ENCODE results near the gene BTG1. TPM values are rescaled to one million over a fixed set of nuclear protein-coding genes. Genes with fewer than 3 reads are reported as not detected.

Gene BTG1
- total RNA-seq, 4 donors from 2014 or later: 28.3 to 111 (median 78.1) TPM

DNA sequence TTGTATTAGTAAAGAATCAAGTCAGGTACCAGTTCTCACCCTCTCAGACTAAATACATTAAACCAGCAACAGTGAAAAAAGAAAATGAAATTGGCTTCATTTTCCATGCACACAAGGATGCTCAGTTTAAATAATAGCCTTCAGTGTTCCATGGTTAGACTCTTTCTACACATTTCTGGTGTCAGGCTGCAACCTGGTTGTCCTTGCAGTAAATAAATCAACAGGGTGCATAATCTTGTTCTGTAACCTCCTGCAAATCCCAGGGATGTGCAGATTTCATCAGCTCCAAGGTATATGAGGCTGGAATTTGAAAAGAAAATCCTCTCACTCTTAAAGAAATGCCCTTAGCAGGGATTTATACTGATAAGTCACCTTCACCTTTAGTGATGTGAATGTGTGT is 46.7 kb upstream of the BTG1 start:
- in situ Hi-C loops (cut with MboI; ENCODE audit: low pct_ligation_motif_present in 1 of 4, low pct_unique_long_range_greater_than_20kb in 1 of 4, low sequenced_read_pairs in 3 of 4) (no loop called here), intact Hi-C loops (cut with DNase I; ENCODE audit: low total_unique reads) (no loop called here)
- no peak for TF ChIP-seq EP300 (IDR thresholded peaks at IDR 0.05; ENCODE audit: low read depth)
- TF ChIP-seq, protein P1, sequence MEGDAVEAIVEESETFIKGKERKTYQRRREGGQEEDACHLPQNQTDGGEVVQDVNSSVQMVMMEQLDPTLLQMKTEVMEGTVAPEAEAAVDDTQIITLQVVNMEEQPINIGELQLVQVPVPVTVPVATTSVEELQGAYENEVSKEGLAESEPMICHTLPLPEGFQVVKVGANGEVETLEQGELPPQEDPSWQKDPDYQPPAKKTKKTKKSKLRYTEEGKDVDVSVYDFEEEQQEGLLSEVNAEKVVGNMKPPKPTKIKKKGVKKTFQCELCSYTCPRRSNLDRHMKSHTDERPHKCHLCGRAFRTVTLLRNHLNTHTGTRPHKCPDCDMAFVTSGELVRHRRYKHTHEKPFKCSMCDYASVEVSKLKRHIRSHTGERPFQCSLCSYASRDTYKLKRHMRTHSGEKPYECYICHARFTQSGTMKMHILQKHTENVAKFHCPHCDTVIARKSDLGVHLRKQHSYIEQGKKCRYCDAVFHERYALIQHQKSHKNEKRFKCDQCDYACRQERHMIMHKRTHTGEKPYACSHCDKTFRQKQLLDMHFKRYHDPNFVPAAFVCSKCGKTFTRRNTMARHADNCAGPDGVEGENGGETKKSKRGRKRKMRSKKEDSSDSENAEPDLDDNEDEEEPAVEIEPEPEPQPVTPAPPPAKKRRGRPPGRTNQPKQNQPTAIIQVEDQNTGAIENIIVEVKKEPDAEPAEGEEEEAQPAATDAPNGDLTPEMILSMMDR (IDR thresholded peaks at IDR 0.05): no peak
- no peak for TF ChIP-seq POLR2A (IDR thresholded peaks at IDR 0.05)
- no peak for TF ChIP-seq POLR2AphosphoS5 (IDR thresholded peaks at IDR 0.05)

DNA sequence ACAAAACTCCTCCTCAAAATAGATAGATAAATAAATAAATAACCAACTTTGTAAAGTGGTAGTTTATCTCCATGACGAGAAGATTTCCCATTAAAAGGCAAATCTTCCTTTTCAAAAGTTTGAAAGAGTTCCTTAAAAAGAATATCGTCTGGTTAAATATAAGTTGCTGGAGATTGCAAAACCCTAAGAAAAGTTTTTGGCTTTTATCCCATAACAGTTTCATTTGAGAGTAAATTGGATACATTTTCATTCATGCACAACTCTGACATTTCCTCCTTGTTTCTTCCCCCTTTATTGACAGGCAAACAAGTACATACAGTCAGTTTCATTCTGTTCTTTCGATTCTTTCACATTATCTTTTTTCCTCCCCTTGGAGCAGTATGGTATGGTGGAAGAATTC is 45.4 kb upstream of the BTG1 start:
- Histone ChIP-seq H3K27me3 (no peaks in the 10 kb centered on the region), H3K4me3 (no peak overlapping the region), H3K27ac (no peak overlapping the region), H3K36me3 (no peaks in the 10 kb centered on the region), H3K9me3 (no peaks in the 10 kb centered on the region), H3K4me1 (peaks cover 0 to 4% (median 0%) of the 10 kb centered on the region in 4 donors)
- in situ Hi-C loops (cut with MboI; ENCODE audit: low pct_ligation_motif_present in 1 of 4, low pct_unique_long_range_greater_than_20kb in 1 of 4, low sequenced_read_pairs in 3 of 4) (no loop called here), intact Hi-C loops (cut with DNase I; ENCODE audit: low total_unique reads) (no loop called here)
- WGBS, 2 donors (ENCODE audit: low coverage in 1 of 2): 75 to 76% methylated on average over 3 of the region's 3 CpGs
- TF ChIP-seq POLR2A (IDR thresholded peaks at IDR 0.05) (no peak), EP300 (IDR thresholded peaks at IDR 0.05; ENCODE audit: low read depth) (no peak), POLR2AphosphoS5 (IDR thresholded peaks at IDR 0.05) (no peak)
- TF ChIP-seq, protein P1 (IDR thresholded peaks at IDR 0.05): no peak
- DNase-seq: no peak

More for the DNA sequence above, 46.7 kb upstream of the BTG1 start:
- Histone ChIP-seq H3K36me3 (no peaks in the 10 kb centered on the region), H3K27me3 (no peaks in the 10 kb centered on the region), H3K27ac (no peak overlapping the region), H3K9me3 (no peaks in the 10 kb centered on the region), H3K4me3 (no peak overlapping the region), H3K4me1 (peaks cover 0 to 4% (median 0%) of the 10 kb centered on the region in 4 donors)
- DNase-seq: no peak

DNA sequence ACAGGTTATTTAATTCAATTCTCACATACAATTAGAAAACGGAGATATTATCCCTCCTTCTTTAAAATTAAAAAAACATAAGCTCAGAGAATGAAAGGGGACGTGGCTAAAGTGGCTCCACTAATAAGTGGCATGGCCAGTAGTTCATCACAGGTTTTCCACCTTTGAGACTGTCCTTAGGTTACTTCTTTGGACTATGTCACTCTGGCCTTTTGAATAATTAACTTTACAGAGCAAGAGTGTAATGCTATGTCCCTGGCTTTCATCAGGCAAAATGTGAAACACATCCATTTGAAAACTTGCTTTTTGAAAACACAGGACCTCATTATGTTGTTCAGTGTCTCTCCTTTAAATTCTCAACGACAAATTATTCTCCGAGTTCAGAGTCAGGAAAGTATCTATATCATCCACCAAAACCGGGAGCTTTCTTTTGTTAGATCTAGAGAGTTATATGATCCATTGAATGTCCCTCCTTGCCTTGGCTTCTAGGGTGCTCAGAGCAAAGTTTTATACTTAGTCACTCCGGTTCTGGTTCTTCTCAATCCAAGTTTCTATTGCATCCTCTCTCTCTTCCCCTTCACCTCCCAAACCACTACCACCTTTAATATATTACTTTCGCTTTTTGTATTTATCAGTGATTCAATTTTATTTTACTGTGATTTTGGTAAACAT is 43.0 kb upstream of the BTG1 start:
- in situ Hi-C loops (cut with MboI; ENCODE audit: low pct_ligation_motif_present in 1 of 4, low pct_unique_long_range_greater_than_20kb in 1 of 4, low sequenced_read_pairs in 3 of 4): no loop called here
- WGBS, 2 donors (ENCODE audit: low coverage in 1 of 2): 89 to 93% methylated on average over 7 of the region's 7 CpGs
- DNase-seq: no peak
- TF ChIP-seq EP300 (IDR thresholded peaks at IDR 0.05; ENCODE audit: low read depth) (no peak), POLR2AphosphoS5 (IDR thresholded peaks at IDR 0.05) (no peak), POLR2A (IDR thresholded peaks at IDR 0.05) (no peak)
- TF ChIP-seq, protein P1 (IDR thresholded peaks at IDR 0.05): no peak
- no peaks in the 10 kb centered on the region for H3K36me3 ChIP-seq
- no peaks in the 10 kb centered on the region for H3K9me3 ChIP-seq
- H3K4me1 ChIP-seq: peaks cover 0 to 4% (median 0%) of the 10 kb centered on the region in 4 donors
- no peak overlapping the region for H3K27ac ChIP-seq
- no peaks in the 10 kb centered on the region for H3K27me3 ChIP-seq
- H3K4me3 ChIP-seq: no peak overlapping the region
- intact Hi-C loops (cut with DNase I; ENCODE audit: low total_unique reads): no loop called here

DNA sequence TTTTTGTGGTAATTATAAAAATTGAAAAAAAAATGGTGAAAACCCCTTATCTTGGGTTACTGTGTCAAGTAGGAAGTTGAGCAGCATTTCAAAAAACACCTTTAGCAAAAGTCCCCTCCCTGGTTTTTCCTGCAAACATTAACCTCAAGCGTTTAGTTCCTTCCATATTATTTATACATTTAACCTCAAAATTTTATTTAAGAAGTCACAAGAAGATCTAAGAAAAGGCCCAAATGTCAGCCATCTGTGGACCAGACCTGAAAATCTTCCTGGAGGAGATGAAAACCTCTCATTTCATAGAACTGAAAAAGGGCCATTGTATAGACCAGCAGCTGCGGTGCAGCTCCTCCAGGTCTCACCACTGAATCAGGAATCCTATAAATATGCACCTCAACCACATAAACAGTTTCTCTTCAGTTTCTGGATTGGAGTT is 40.4 kb upstream of the BTG1 start:
- 57 to 61% methylated on average over 2 of the region's 2 CpGs for WGBS, 2 donors (ENCODE audit: low coverage in 1 of 2)
- H3K4me1 ChIP-seq: no peaks in the 10 kb centered on the region
- TF ChIP-seq POLR2AphosphoS5 (IDR thresholded peaks at IDR 0.05) (no peak), POLR2A (IDR thresholded peaks at IDR 0.05) (no peak), EP300 (IDR thresholded peaks at IDR 0.05; ENCODE audit: low read depth) (no peak)
- TF ChIP-seq, protein P1 (IDR thresholded peaks at IDR 0.05): no peak
- no peak for DNase-seq
- intact Hi-C loops (cut with DNase I; ENCODE audit: low total_unique reads): no loop called here
- in situ Hi-C loops (cut with MboI; ENCODE audit: low pct_ligation_motif_present in 1 of 4, low pct_unique_long_range_greater_than_20kb in 1 of 4, low sequenced_read_pairs in 3 of 4): no loop called here
- no peaks in the 10 kb centered on the region for H3K27me3 ChIP-seq
- H3K9me3 ChIP-seq: no peaks in the 10 kb centered on the region
- H3K36me3 ChIP-seq: no peaks in the 10 kb centered on the region
- no peak overlapping the region for H3K27ac ChIP-seq
- H3K4me3 ChIP-seq: no peak overlapping the region

All from transverse colon (tissue), 4 donors.